ENCODE data around the gene PSKH1. TPM values are rescaled to one million over a fixed set of nuclear protein-coding genes. Genes with fewer than 3 reads are reported as not detected.

The PSKH1 gene
- total RNA-seq, 1 donor from 2014 or later = 16.6 TPM

Other genes with a start within 250 kb of the PSKH1 start
- gene CARMIL2, start 248.1 kb upstream of the PSKH1 start, total RNA-seq = 0.05 TPM
- gene ACD, start 233.0 kb upstream of the PSKH1 start, total RNA-seq = 7.1 TPM
- 3.2 TPM for gene PARD6A, start 232.3 kb upstream of the PSKH1 start, total RNA-seq
- 8.8 TPM for gene ENKD1, start 226.5 kb upstream of the PSKH1 start, total RNA-seq
- 4.3 TPM for gene C16orf86, start 226.4 kb upstream of the PSKH1 start, total RNA-seq
- 7.8 TPM for gene GFOD2, start 173.9 kb upstream of the PSKH1 start, total RNA-seq
- 10.9 TPM for gene RANBP10, start 86.7 kb upstream of the PSKH1 start, total RNA-seq
- 0.32 TPM for gene TSNAXIP1, start 86.4 kb upstream of the PSKH1 start, total RNA-seq
- gene THAP11, start 50.9 kb upstream of the PSKH1 start, total RNA-seq = 31.1 TPM
- 76.7 TPM for gene NUTF2, start 46.3 kb upstream of the PSKH1 start, total RNA-seq
- gene CENPT, start 45.6 kb upstream of the PSKH1 start, total RNA-seq = 20.6 TPM
- gene EDC4, start 20.2 kb upstream of the PSKH1 start, total RNA-seq = 30.6 TPM
- gene NRN1L, start 8.4 kb upstream of the PSKH1 start, total RNA-seq = not detected
- gene CTRL, start 38.6 kb downstream of the PSKH1 start, total RNA-seq = 0.78 TPM
- gene PSMB10, start 43.6 kb downstream of the PSKH1 start, total RNA-seq = 59.0 TPM
- 21.4 TPM for gene LCAT, start 50.9 kb downstream of the PSKH1 start, total RNA-seq
- gene SLC12A4, start 75.4 kb downstream of the PSKH1 start, total RNA-seq = 84.3 TPM
- gene DPEP3, start 87.2 kb downstream of the PSKH1 start, total RNA-seq = not detected
- gene DPEP2, start 106.2 kb downstream of the PSKH1 start, total RNA-seq = 1.1 TPM
- not detected for gene DPEP2NB, start 122.7 kb downstream of the PSKH1 start, total RNA-seq
- gene DDX28, start 130.0 kb downstream of the PSKH1 start, total RNA-seq = 7.2 TPM
- 5.7 TPM for gene DUS2, start 130.0 kb downstream of the PSKH1 start, total RNA-seq
- gene NFATC3, start 192.1 kb downstream of the PSKH1 start, total RNA-seq = 24.4 TPM